22Rv1 (cell line): ENCODE data around the gene MGAT1.

ENCODE experiments used
- ZFX ChIP-seq: fragments of 450-650 bp; IDR thresholded peaks from 2 replicates; pipeline ENCODE4 v1.6.1; 2017; ENCODE audit warnings: antibody characterized with exemption, borderline replicate concordance
- TF ChIP-seq, protein P1 (sequence below): fragments of 450-650 bp; IDR thresholded peaks from 2 replicates; pipeline ENCODE4 v1.5.1; 2017; ENCODE audit warnings: mild to moderate bottlenecking

GRCh38 chr5:180848878-180849277, 46.3 kb upstream of the MGAT1 start:
- TF ChIP-seq, protein P1, sequence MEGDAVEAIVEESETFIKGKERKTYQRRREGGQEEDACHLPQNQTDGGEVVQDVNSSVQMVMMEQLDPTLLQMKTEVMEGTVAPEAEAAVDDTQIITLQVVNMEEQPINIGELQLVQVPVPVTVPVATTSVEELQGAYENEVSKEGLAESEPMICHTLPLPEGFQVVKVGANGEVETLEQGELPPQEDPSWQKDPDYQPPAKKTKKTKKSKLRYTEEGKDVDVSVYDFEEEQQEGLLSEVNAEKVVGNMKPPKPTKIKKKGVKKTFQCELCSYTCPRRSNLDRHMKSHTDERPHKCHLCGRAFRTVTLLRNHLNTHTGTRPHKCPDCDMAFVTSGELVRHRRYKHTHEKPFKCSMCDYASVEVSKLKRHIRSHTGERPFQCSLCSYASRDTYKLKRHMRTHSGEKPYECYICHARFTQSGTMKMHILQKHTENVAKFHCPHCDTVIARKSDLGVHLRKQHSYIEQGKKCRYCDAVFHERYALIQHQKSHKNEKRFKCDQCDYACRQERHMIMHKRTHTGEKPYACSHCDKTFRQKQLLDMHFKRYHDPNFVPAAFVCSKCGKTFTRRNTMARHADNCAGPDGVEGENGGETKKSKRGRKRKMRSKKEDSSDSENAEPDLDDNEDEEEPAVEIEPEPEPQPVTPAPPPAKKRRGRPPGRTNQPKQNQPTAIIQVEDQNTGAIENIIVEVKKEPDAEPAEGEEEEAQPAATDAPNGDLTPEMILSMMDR = no peak
- TF ChIP-seq ZFX = no peak
